RKO (cell line): ENCODE data around the gene S1PR1.

Experiments
- DNase-seq: peaks from one replicate; pipeline ENCODE4 v3.0.0-alpha.2; 2016; ENCODE audit warnings: low spot score

Gene S1PR1

GRCh38 chr1:101245246-101245927 lies 8.6 kb downstream of the S1PR1 start:
- no peak for DNase-seq

GRCh38 chr1:101247404-101248287 lies 10.8 kb downstream of the S1PR1 start:
- no peak for DNase-seq

- DNase-seq = no peak
Measured at GRCh38 chr1:101250222-101250621, 13.4 kb downstream of the S1PR1 start.

- no peak for DNase-seq
Measured at GRCh38 chr1:101250656-101251272, 13.9 kb downstream of the S1PR1 start.

DNA sequence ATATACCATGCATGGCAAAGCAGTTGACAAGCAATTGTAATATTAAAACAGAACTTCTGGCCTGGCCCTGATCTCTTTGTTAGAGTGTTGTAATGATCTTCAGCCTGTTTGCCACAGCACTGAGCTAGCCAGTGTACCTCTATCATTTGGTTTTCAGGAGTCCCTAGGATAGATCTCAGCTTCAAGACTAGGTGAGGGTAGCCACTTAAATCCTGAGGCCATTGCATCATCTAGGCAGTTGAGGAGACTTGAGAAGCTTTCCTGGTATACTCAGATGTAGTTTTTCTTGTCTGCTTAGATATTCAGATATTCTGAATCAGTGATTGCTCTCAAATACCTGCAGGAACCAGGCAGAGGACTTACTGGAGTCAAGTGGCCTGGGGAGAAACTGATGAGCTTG lies 14.7 kb downstream of the S1PR1 start:
- DNase-seq = no peak

DNA sequence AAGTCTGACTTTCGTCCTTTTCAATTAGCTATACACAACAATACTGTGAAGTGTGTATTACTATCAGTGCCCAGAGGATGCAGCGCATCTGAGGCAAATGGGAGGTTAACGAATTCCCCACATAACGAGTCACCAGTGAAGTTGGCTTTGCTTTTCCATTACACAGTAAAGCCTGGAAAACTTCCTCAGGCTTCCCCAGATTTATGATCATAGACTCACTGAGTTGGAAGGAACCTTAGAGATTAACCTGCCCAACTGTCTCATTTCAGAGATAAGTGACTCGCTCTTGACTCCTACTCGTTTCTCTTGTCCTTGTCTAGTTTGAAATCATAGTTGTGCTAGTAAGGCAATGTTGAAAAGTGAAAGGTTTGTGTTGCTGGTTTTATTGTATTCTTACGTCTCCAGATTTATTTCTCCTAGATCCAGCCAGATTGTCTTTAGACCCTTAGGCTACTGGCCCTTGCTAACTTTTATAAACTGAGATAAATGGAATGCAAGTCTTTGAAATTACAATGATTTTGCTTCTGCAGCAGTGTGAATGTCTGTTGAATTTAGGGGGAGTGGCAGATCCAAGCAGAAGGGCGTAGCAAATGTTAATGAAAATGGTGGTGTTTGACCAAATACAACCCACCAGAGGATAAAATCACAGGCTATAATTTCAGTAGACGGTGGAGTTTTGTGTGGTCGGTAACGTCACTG lies 17.3 kb downstream of the S1PR1 start:
- peak; percentile 56 for DNase-seq

- no peak for DNase-seq
Measured at GRCh38 chr1:101257500-101258325, 20.9 kb downstream of the S1PR1 start.

GRCh38 chr1:101259744-101260148 lies 22.9 kb downstream of the S1PR1 start:
- peak; percentile 80 for DNase-seq

- no peak for DNase-seq
Measured at GRCh38 chr1:101260556-101261350, 23.9 kb downstream of the S1PR1 start.

DNA sequence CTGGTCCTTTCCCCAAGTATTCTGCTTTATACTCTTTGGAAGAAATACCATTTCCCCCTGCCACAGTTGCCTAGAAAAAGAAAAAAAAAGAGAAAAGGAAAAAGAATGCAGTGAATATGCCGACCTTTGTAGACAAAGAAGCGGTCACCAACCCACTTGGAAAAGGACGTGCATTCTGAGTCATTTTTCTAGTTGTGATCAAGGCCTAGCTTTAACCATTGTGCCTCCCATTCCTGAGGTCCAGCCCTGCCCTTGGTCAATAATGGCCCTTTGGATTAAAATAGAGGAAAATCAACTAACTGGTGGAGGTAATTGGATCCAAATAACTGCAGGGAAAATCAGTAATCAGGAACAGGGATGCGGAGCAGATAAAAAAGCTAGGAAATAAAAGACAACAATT lies 24.8 kb downstream of the S1PR1 start:
- no peak for DNase-seq

DNA sequence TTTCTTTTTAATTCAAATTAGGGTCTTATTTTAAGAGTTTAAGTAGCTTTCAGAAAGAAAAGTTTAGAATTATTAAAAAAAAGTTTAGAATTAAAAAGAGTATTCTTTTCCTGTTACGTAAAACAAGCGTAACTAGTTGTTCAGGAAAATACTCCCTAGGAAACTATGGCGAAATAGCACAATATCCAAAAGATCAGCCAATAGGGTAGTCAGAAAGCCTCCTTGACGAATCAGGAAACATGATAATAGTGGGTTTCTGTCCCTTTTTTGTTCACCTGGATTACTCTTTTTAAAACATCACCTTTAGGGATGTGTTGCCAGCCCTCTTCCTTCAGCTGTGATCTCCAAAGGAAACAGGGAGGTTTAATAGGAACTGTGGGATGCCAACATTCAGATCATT lies 25.2 kb downstream of the S1PR1 start:
- no peak for DNase-seq

- no peak for DNase-seq
Measured at GRCh38 chr1:101262630-101263348, 26.0 kb downstream of the S1PR1 start.

GRCh38 chr1:101264697-101265096 lies 27.9 kb downstream of the S1PR1 start:
- DNase-seq = no peak

DNA sequence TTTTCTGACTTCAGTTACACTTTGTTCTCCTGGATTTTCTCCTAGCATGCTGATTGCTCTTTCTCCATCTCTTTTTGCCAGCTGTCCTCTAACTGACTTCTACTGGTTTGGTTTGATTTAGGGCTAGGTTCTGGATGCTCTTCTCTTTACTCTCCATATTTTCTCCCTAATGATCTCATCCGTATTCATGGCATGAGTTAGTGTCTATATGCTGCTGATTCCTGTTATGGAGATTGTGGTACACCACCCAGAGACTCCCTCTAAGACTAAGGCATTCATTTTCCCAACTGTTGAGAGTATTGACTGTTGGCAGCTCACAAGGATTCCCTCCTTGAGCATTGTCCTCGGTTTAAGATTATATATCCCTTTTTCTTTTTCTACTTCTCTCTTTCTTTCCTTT lies 28.9 kb downstream of the S1PR1 start:
- no peak for DNase-seq

DNA sequence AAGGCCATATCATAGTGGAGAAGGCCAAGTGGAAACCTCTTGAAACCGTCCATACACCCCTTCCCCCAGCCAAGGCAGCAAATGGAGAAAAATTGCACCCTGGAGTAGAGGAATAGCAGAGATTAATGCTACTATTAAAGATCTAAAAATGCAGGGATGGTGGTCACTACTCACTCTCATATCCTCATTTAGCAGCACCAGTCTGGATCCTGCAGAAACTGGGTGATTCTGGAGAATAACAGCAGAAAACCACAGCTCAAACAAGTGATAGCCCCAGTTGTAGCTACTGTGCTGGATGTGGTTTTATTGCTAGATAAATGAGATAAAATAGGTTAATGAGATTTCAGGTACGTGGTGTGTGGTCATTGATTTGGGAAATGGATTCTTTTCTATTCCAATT lies 30.3 kb downstream of the S1PR1 start:
- DNase-seq = no peak

DNA sequence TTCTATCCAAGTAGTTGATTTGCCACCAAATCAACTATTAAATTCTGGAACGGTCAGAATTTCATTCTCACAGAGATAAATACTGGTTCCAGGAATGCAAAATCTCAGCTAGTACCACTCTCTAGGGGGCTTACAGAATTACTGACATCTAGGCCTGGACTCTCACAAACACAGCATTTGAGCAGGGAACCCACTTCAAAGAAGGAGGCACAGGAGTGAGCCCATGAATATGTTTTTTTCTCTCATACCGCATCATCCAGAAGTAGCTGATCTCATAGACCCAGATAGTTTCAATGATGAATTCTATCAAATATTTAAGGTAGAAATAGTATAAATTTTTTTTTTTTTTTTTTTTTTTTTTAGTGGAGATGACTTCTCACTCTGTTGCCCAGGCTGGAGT lies 32.1 kb downstream of the S1PR1 start:
- DNase-seq = no peak

- no peak for DNase-seq
Measured at GRCh38 chr1:101275672-101276071, 38.9 kb downstream of the S1PR1 start.

DNA sequence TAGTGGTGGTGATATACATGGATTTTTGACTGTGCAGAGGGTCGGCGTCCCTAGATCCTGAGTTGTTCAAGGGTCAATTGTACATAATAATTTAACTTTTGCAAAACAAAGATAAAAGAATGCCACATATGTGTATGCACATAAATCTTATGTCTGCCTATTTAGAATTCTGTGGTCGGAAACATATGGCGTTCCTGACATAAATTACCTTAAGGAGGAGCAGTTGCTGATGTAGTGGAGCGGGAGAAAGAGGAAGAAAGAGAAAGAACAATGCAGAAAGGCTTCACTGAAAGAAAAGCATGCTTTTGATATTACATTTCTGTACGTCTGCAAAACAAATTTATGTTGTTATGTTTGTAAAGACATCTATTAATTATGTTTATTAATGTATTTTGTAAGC lies 40.0 kb downstream of the S1PR1 start:
- DNase-seq = no peak

GRCh38 chr1:101278238-101278637 lies 41.4 kb downstream of the S1PR1 start:
- no peak for DNase-seq

DNA sequence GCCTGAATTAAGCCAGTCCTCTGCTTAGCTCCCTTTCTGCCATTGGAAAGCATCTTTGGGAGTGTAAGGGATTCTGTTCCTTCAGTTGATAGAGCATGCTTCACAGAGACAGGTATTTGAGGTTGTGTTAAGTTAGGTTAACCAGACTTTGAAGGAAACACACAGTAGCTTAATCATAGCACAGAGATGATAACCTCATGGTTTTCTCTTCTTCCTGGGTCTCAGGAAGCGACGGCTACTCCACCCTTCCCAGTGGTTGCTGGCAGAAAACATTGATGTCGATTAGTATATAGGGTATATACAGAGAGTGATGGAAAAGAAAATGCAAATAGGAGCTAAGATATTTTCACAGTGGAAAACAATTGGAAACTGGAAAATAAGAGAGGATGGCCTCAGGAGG lies 42.0 kb downstream of the S1PR1 start:
- no peak for DNase-seq
